Astrocyte (in vitro differentiated cells and primary cell): ENCODE measurements around the gene NKIRAS1. TPM values are rescaled to one million over a fixed set of nuclear protein-coding genes. Genes with fewer than 3 reads are reported as not detected.

Source experiments
- DNase-seq: peaks from one replicate; pipeline ENCODE4 v3.0.0-alpha.2; 2010; ENCODE audit warnings: low read depth
- FAIRE-seq: peaks from 2 replicates; lab custom pipeline; 2011; peaks lifted over from hg19 to GRCh38; lab: Jason Lieb, UNC
- H2AFZ ChIP-seq: 2 replicates; pipeline ENCODE4 v1.6.0; 2012; ENCODE audit warnings: low read depth, low read length, inconsistent platforms
- H3K27ac ChIP-seq: 2 replicates; pipeline ENCODE4 v1.5.1; 2011; ENCODE audit warnings: low read depth, low read length, inconsistent platforms
- H3K27me3 ChIP-seq: 2 replicates; pipeline ENCODE4 v1.6.0; 2011; ENCODE audit warnings: low read length, inconsistent platforms; ENCODE audit not compliant: insufficient read depth
- H3K36me3 ChIP-seq: 2 replicates; pipeline ENCODE4 v1.5.1; 2011; ENCODE audit warnings: low read length, inconsistent platforms; ENCODE audit not compliant: insufficient read depth
- H3K4me1 ChIP-seq: 2 replicates; pipeline ENCODE4 v1.5.1; 2011; ENCODE audit warnings: low read length, inconsistent platforms; ENCODE audit not compliant: insufficient read depth
- H3K4me2 ChIP-seq: 2 replicates; pipeline ENCODE4 v1.6.0; 2012; ENCODE audit warnings: low read length, inconsistent platforms
- H3K4me3 ChIP-seq: 2 replicates; pipeline ENCODE4 v1.5.1; 2011; ENCODE audit warnings: low read depth, mild to moderate bottlenecking, low read length, inconsistent platforms; ENCODE audit not compliant: insufficient read depth
- H3K79me2 ChIP-seq: 2 replicates; pipeline ENCODE4 v1.6.0; 2012; ENCODE audit warnings: mild to moderate bottlenecking, low read length, inconsistent platforms; ENCODE audit not compliant: insufficient read depth
- H3K9ac ChIP-seq: 2 replicates; pipeline ENCODE4 v1.6.0; 2012; ENCODE audit warnings: mild to moderate bottlenecking, low read length, inconsistent platforms
- H3K9me3 ChIP-seq: 2 replicates; pipeline ENCODE4 v1.5.1; 2012; ENCODE audit warnings: low read depth, mild to moderate bottlenecking, low read length, inconsistent platforms; ENCODE audit not compliant: insufficient read depth
- H4K20me1 ChIP-seq: 2 replicates; pipeline ENCODE4 v1.6.0; 2012; ENCODE audit warnings: low read length, inconsistent platforms; ENCODE audit not compliant: insufficient read depth
- H3K27ac Mint-ChIP-seq: one replicate; pipeline ENCODE4 v1.8.0; 2021; ENCODE audit warnings: mild to moderate bottlenecking, mixed read lengths; ENCODE audit not compliant: unreplicated experiment
- H3K27me3 Mint-ChIP-seq: one replicate; pipeline ENCODE4 v1.8.0; 2021; ENCODE audit warnings: low read depth, mixed read lengths; ENCODE audit not compliant: unreplicated experiment
- H3K36me3 Mint-ChIP-seq: one replicate; pipeline ENCODE4 v1.8.0; 2021; ENCODE audit warnings: low read depth, mixed read lengths; ENCODE audit not compliant: unreplicated experiment
- H3K4me1 Mint-ChIP-seq: one replicate; pipeline ENCODE4 v1.8.0; 2021; ENCODE audit warnings: low read depth, mixed read lengths; ENCODE audit not compliant: unreplicated experiment
- H3K4me3 Mint-ChIP-seq: one replicate; pipeline ENCODE4 v1.8.0; 2021; ENCODE audit warnings: mild to moderate bottlenecking, moderate library complexity, mixed read lengths; ENCODE audit not compliant: unreplicated experiment
- H3K9me3 Mint-ChIP-seq: one replicate; pipeline ENCODE4 v1.8.0; 2021; ENCODE audit warnings: mild to moderate bottlenecking, mixed read lengths; ENCODE audit not compliant: unreplicated experiment
- EZH2 ChIP-seq: IDR thresholded peaks from 2 replicates; pipeline ENCODE4 v1.6.1; 2012; ENCODE audit warnings: mild to moderate bottlenecking, low read length, inconsistent platforms; ENCODE audit not compliant: insufficient read depth
- total RNA-seq: library from RNA; stranded (reverse); gene quantifications from 2 replicates; pipeline ENCODE4 v1.2.1, GENCODE V29; 2021
- TF ChIP-seq, protein P1 (sequence below): IDR thresholded peaks from 2 replicates; pipeline ENCODE4 v1.5.1; 2011; ENCODE audit warnings: low read depth, mild to moderate bottlenecking, inconsistent platforms, low read length, moderate library complexity; ENCODE audit not compliant: insufficient read depth

NKIRAS1 gene
- total RNA-seq, 1 donor from 2014 or later, result 11.0 TPM

- peaks cover 62% of the 10 kb centered on the region for H4K20me1 ChIP-seq
- DNase-seq (no peak), FAIRE-seq (no peak)
- H3K9ac ChIP-seq, result no peak overlapping the region
- peaks cover 6% of the 10 kb centered on the region for H3K27me3 ChIP-seq
- Mint-ChIP-seq H3K27ac (no peak overlapping the region), H3K4me3 (no peak overlapping the region), H3K4me1 (peaks cover 28% of the 10 kb centered on the region), H3K36me3 (peaks cover 2% of the 10 kb centered on the region), H3K27me3 (no peaks in the 10 kb centered on the region), H3K9me3 (no peaks in the 10 kb centered on the region)
- no peak for TF ChIP-seq EZH2
- TF ChIP-seq, protein P1, sequence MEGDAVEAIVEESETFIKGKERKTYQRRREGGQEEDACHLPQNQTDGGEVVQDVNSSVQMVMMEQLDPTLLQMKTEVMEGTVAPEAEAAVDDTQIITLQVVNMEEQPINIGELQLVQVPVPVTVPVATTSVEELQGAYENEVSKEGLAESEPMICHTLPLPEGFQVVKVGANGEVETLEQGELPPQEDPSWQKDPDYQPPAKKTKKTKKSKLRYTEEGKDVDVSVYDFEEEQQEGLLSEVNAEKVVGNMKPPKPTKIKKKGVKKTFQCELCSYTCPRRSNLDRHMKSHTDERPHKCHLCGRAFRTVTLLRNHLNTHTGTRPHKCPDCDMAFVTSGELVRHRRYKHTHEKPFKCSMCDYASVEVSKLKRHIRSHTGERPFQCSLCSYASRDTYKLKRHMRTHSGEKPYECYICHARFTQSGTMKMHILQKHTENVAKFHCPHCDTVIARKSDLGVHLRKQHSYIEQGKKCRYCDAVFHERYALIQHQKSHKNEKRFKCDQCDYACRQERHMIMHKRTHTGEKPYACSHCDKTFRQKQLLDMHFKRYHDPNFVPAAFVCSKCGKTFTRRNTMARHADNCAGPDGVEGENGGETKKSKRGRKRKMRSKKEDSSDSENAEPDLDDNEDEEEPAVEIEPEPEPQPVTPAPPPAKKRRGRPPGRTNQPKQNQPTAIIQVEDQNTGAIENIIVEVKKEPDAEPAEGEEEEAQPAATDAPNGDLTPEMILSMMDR, result no peak
- peaks cover 19% of the 10 kb centered on the region for H3K4me1 ChIP-seq
- H3K4me2 ChIP-seq, result no peak overlapping the region
- no peak overlapping the region for H3K4me3 ChIP-seq
- no peak overlapping the region for H3K27ac ChIP-seq
- peaks cover 61% of the 10 kb centered on the region for H3K79me2 ChIP-seq
- H3K9me3 ChIP-seq, result no peaks in the 10 kb centered on the region
- H3K36me3 ChIP-seq, result no peaks in the 10 kb centered on the region
- H2AFZ ChIP-seq, result no peak overlapping the region
These were observed 32.0 kb upstream of the NKIRAS1 start for GRCh38 chr3:23948761-23949160.

- H3K4me3 ChIP-seq, result peak overlapping the region; percentile 78
- H3K4me3 Mint-ChIP-seq, result peak overlapping the region; percentile 94
- peaks cover 19% of the 10 kb centered on the region for H3K4me1 ChIP-seq
- no peaks in the 10 kb centered on the region for H3K27me3 Mint-ChIP-seq
- peaks cover 2% of the 10 kb centered on the region for H3K36me3 Mint-ChIP-seq
- H3K79me2 ChIP-seq, result peaks cover 37% of the 10 kb centered on the region
- H3K9ac ChIP-seq, result peak overlapping the region; percentile 92
- H2AFZ ChIP-seq, result peak overlapping the region; percentile 51
- H3K36me3 ChIP-seq, result no peaks in the 10 kb centered on the region
- no peak for TF ChIP-seq EZH2
- TF ChIP-seq, protein P1, result no peak
- DNase-seq (peak; percentile 75), FAIRE-seq (no peak)
- H3K27ac Mint-ChIP-seq, result peak overlapping the region; percentile 98
- no peaks in the 10 kb centered on the region for H3K9me3 ChIP-seq
- H3K9me3 Mint-ChIP-seq, result no peaks in the 10 kb centered on the region
- peak overlapping the region; percentile 90 for H3K27ac ChIP-seq
- peaks cover 6% of the 10 kb centered on the region for H3K27me3 ChIP-seq
- H4K20me1 ChIP-seq, result peaks cover 37% of the 10 kb centered on the region
- peaks cover 19% of the 10 kb centered on the region for H3K4me1 Mint-ChIP-seq
- peak overlapping the region; percentile 92 for H3K4me2 ChIP-seq
These were observed 29.3 kb upstream of the NKIRAS1 start for GRCh38 chr3:23945913-23946687.

DNA sequence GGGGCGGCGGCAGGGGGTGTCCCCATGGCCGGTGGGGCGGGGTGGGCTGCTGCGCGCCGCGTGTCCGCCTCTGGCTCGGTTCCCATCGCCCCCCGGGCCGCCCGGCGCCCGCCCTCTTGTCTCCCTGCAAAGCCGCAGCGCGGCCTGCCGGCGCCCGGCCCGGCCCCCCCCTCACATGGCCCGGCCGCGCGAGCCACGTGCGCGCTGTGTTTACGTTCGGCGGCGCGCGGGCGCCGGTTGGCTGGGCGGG, 28.8 kb upstream of the NKIRAS1 start:
- TF ChIP-seq, protein P1, result no peak
- no peak for TF ChIP-seq EZH2
- H3K79me2 ChIP-seq, result peaks cover 34% of the 10 kb centered on the region
- no peaks in the 10 kb centered on the region for H3K27me3 Mint-ChIP-seq
- H4K20me1 ChIP-seq, result peaks cover 36% of the 10 kb centered on the region
- peak overlapping the region; percentile 92 for H3K4me2 ChIP-seq
- H3K4me3 Mint-ChIP-seq, result no peak overlapping the region
- peaks cover 6% of the 10 kb centered on the region for H3K27me3 ChIP-seq
- peak overlapping the region; percentile 88 for H3K9ac ChIP-seq
- peaks cover 21% of the 10 kb centered on the region for H3K4me1 Mint-ChIP-seq
- DNase-seq, result no peak
- H3K27ac ChIP-seq, result peak overlapping the region; percentile 70
- peaks cover 2% of the 10 kb centered on the region for H3K36me3 Mint-ChIP-seq
- no peaks in the 10 kb centered on the region for H3K9me3 Mint-ChIP-seq
- H3K9me3 ChIP-seq, result no peaks in the 10 kb centered on the region
- no peaks in the 10 kb centered on the region for H3K36me3 ChIP-seq
- no peak for FAIRE-seq
- H3K4me1 ChIP-seq, result peaks cover 19% of the 10 kb centered on the region
- H3K4me3 ChIP-seq, result peak overlapping the region; percentile 78
- H3K27ac Mint-ChIP-seq, result no peak overlapping the region
- H2AFZ ChIP-seq, result no peak overlapping the region
